Prostate gland (tissue), 2 donors: ENCODE measurements around the gene ZSCAN25.

Experiments
- POLR2AphosphoS5 ChIP-seq: sonication (generic); formaldehyde crosslinking; IDR thresholded peaks from one replicate; pipeline ENCODE4 v1.6.1; 2017; ENCODE audit warnings: antibody characterized with exemption
- TF ChIP-seq, protein P1 (sequence below), 4 experiments: fragments of 200-600 bp in 2 of 4; fragments of 450-650 bp in 2 of 4; sonication (generic) in 2 of 4; IDR thresholded peaks; 1 replicate in 3 of 4; 2 replicates in 1 of 4; pipeline ENCODE4 v1.5.1; 2016 to 2019; ENCODE audit warnings: antibody characterized with exemption in 4 of 4, mild to moderate bottlenecking in 2 of 4, moderate library complexity in 2 of 4

GRCh38 chr7:99605527-99605926 lies 11.2 kb upstream of the ZSCAN25 start:
- TF ChIP-seq, protein P1, sequence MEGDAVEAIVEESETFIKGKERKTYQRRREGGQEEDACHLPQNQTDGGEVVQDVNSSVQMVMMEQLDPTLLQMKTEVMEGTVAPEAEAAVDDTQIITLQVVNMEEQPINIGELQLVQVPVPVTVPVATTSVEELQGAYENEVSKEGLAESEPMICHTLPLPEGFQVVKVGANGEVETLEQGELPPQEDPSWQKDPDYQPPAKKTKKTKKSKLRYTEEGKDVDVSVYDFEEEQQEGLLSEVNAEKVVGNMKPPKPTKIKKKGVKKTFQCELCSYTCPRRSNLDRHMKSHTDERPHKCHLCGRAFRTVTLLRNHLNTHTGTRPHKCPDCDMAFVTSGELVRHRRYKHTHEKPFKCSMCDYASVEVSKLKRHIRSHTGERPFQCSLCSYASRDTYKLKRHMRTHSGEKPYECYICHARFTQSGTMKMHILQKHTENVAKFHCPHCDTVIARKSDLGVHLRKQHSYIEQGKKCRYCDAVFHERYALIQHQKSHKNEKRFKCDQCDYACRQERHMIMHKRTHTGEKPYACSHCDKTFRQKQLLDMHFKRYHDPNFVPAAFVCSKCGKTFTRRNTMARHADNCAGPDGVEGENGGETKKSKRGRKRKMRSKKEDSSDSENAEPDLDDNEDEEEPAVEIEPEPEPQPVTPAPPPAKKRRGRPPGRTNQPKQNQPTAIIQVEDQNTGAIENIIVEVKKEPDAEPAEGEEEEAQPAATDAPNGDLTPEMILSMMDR (IDR thresholded peaks at IDR 0.05): no peak
- no peak for TF ChIP-seq POLR2AphosphoS5
